Activated CD4-positive, CD25-positive, alpha-beta regulatory T cell treated with anti-CD3 and anti-CD28 coated beads, Interleukin-2, amount 50 U/mL, for 72 hours (primary cell): ENCODE data around the gene AHCYL2.
"Not testable (repeated sequence)": the region's sequence is repeated elsewhere in the genome, so short reads cannot be mapped to it uniquely, and the experiment has no call there.

Experiments
- DNase-seq: peaks from one replicate; pipeline ENCODE4 v3.0.0; 2021

AHCYL2 gene

GRCh38 chr7:129298268-129298893 lies 73.6 kb downstream of the AHCYL2 start:
- DNase-seq, result no peak

GRCh38 chr7:129299889-129300288 lies 75.1 kb downstream of the AHCYL2 start:
- DNase-seq, result no peak

- DNase-seq, result not testable (repeated sequence)
Measured at GRCh38 chr7:129300299-129300698, 75.5 kb downstream of the AHCYL2 start.

GRCh38 chr7:129307592-129307991 lies 82.8 kb downstream of the AHCYL2 start:
- DNase-seq, result no peak

- DNase-seq, result no peak
Measured at GRCh38 chr7:129308047-129308446, 83.2 kb downstream of the AHCYL2 start.

GRCh38 chr7:129311429-129311828 lies 86.6 kb downstream of the AHCYL2 start:
- DNase-seq, result no peak

- no peak for DNase-seq
Measured at GRCh38 chr7:129313282-129313681, 88.5 kb downstream of the AHCYL2 start.

GRCh38 chr7:129315960-129316359 lies 91.1 kb downstream of the AHCYL2 start:
- DNase-seq, result no peak

GRCh38 chr7:129317450-129317849 lies 92.6 kb downstream of the AHCYL2 start:
- no peak for DNase-seq

GRCh38 chr7:129327076-129327475 lies 102.2 kb downstream of the AHCYL2 start:
- no peak for DNase-seq

- no peak for DNase-seq
Measured at GRCh38 chr7:129332254-129333035, 107.6 kb downstream of the AHCYL2 start.

- no peak for DNase-seq
Measured at GRCh38 chr7:129334473-129334872, 109.6 kb downstream of the AHCYL2 start.

GRCh38 chr7:129338450-129338849 lies 113.6 kb downstream of the AHCYL2 start:
- DNase-seq, result no peak

GRCh38 chr7:129341212-129341611 lies 116.4 kb downstream of the AHCYL2 start:
- no peak for DNase-seq

GRCh38 chr7:129341816-129342806 lies 117.3 kb downstream of the AHCYL2 start:
- DNase-seq, result no peak

GRCh38 chr7:129343099-129343700 lies 118.4 kb downstream of the AHCYL2 start:
- no peak for DNase-seq

- no peak for DNase-seq
Measured at GRCh38 chr7:129347330-129347729, 122.5 kb downstream of the AHCYL2 start.

- no peak for DNase-seq
Measured at GRCh38 chr7:129348023-129348740, 123.4 kb downstream of the AHCYL2 start.

GRCh38 chr7:129351320-129351719 lies 126.5 kb downstream of the AHCYL2 start:
- DNase-seq, result no peak

GRCh38 chr7:129353104-129353503 lies 128.3 kb downstream of the AHCYL2 start:
- DNase-seq, result not testable (repeated sequence)

- no peak for DNase-seq
Measured at GRCh38 chr7:129354428-129355157, 129.8 kb downstream of the AHCYL2 start.
